ENCODE results near the gene SLC18A3.

GRCh38 chr10:49654036-49654693 lies 44.1 kb downstream of the SLC18A3 start:
- TF ChIP-seq POLR2A (IDR thresholded peaks at IDR 0.05; ENCODE audit: low read length) (no peak), GATA1 (IDR thresholded peaks at IDR 0.05; ENCODE audit: low read depth, low read length) (no peak)
